Neural progenitor cell (in vitro differentiated cells): ENCODE results near the gene BPIFB2. TPM values are rescaled to one million over a fixed set of nuclear protein-coding genes. Genes with fewer than 3 reads are reported as not detected.
A peak's percentile ranks its signal among the peaks of the same experiment; 100 is the strongest.

Experiments
- DNase-seq: peaks from one replicate; pipeline ENCODE4 v3.0.0-alpha.2; 2016; ENCODE audit warnings: low spot score
- H2AFZ ChIP-seq: fragments of 200-600 bp; sonication (generic); replicated peaks from 2 replicates; pipeline ENCODE4 v1.6.1; 2016; ENCODE audit warnings: antibody characterized with exemption
- H3F3A ChIP-seq: fragments of 200-600 bp; sonication (generic); 2 replicates; pipeline ENCODE4 v1.6.1; 2016; ENCODE audit warnings: antibody characterized with exemption, low read depth
- H3K27ac ChIP-seq: fragments of 200-600 bp; sonication (generic); 2 replicates; pipeline ENCODE4 v1.5.1; 2016; ENCODE audit warnings: mild to moderate bottlenecking
- H3K27me3 ChIP-seq: fragments of 200-600 bp; sonication (generic); 2 replicates; pipeline ENCODE4 v1.6.1; 2016; ENCODE audit warnings: mild to moderate bottlenecking, moderate library complexity
- H3K36me3 ChIP-seq: fragments of 200-600 bp; sonication (generic); 2 replicates; pipeline ENCODE4 v1.5.1; 2016
- H3K4me1 ChIP-seq: fragments of 200-600 bp; sonication (generic); 2 replicates; pipeline ENCODE4 v1.6.1; 2016; ENCODE audit warnings: mixed run types
- H3K4me2 ChIP-seq: fragments of 200-600 bp; sonication (generic); 2 replicates; pipeline ENCODE4 v1.6.1; 2016
- H3K4me3 ChIP-seq: fragments of 200-600 bp; sonication (generic); 2 replicates; pipeline ENCODE4 v1.5.1; 2016
- H3K79me2 ChIP-seq: fragments of 200-600 bp; sonication (generic); 2 replicates; pipeline ENCODE4 v1.6.1; 2016; ENCODE audit warnings: low read depth
- H3K9ac ChIP-seq: fragments of 200-600 bp; sonication (generic); 2 replicates; pipeline ENCODE4 v1.6.1; 2016
- H3K9me3 ChIP-seq: fragments of 200-600 bp; sonication (generic); 2 replicates; pipeline ENCODE4 v1.5.1; 2016; ENCODE audit warnings: low read depth
- H4K20me1 ChIP-seq: fragments of 200-600 bp; sonication (generic); 2 replicates; pipeline ENCODE4 v1.6.1; 2016; ENCODE audit warnings: low read depth
- H3K27ac Mint-ChIP-seq: 3 replicates; pipeline ENCODE4 v1.8.0; 2021; ENCODE audit warnings: mixed read lengths
- H3K27me3 Mint-ChIP-seq: 2 replicates; pipeline ENCODE4 v1.8.0; 2022; ENCODE audit warnings: low read depth, mild to moderate bottlenecking, inconsistent platforms, moderate library complexity, mixed read lengths; ENCODE audit not compliant: insufficient read depth
- H3K36me3 Mint-ChIP-seq: 3 replicates; pipeline ENCODE4 v1.8.0; 2021; ENCODE audit warnings: mixed read lengths
- H3K4me1 Mint-ChIP-seq: 3 replicates; pipeline ENCODE4 v1.8.0; 2021; ENCODE audit warnings: mixed read lengths
- H3K4me3 Mint-ChIP-seq: 3 replicates; pipeline ENCODE4 v1.8.0; 2021; ENCODE audit warnings: mild to moderate bottlenecking, moderate library complexity, mixed read lengths
- H3K9me3 Mint-ChIP-seq: 3 replicates; pipeline ENCODE4 v1.8.0; 2020; ENCODE audit warnings: mixed read lengths
- CTCF ChIP-seq: fragments of 200-600 bp; sonication (generic); IDR thresholded peaks from 2 replicates; pipeline ENCODE4 v1.5.1; 2017; ENCODE audit warnings: antibody characterized with exemption, mild to moderate bottlenecking
- EZH2 ChIP-seq: fragments of 200-600 bp; sonication (generic); IDR thresholded peaks from 2 replicates; pipeline ENCODE4 v1.6.1; 2017; ENCODE audit warnings: antibody characterized with exemption, mild to moderate bottlenecking, moderate library complexity
- EZH2phosphoT487 ChIP-seq: fragments of 200-600 bp; sonication (generic); IDR thresholded peaks from 2 replicates; pipeline ENCODE4 v1.6.1; 2017; ENCODE audit warnings: antibody characterized with exemption
- total RNA-seq: library from RNA; depleted of rRNA; stranded (reverse); fragments of >200 nt; gene quantifications from 2 replicates; pipeline ENCODE4 v1.2.3, GENCODE V29; 2015; ENCODE audit warnings: low replicate concordance

BPIFB2 gene
- total RNA-seq, 1 donor from 2014 or later = not detected

DNA sequence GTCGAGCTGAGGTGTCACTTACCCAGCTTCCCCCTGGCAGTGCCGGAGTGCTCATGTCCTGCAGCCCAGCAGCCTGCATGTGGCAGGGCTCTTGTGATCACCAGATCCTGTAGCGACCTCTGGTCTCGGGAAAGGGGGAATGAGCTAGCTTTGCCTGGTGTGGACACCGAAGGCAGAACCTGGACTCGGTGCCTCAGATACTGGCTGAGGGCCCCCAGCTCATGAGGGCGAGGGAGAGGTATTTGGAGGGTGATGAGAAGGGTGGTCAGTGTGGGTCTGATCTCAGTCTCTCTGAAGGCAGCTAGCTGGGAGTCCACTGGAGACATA lies 29.5 kb upstream of the BPIFB2 start:
- H3K4me3 ChIP-seq = no peak overlapping the region
- H3K27ac Mint-ChIP-seq = no peak overlapping the region
- no peaks in the 10 kb centered on the region for H3K36me3 Mint-ChIP-seq
- H3K36me3 ChIP-seq = no peaks in the 10 kb centered on the region
- peaks cover 26% of the 10 kb centered on the region for H3K4me1 Mint-ChIP-seq
- no peak overlapping the region for H2AFZ ChIP-seq
- no peak for TF ChIP-seq EZH2
- no peak for TF ChIP-seq EZH2phosphoT487
- no peak for TF ChIP-seq CTCF
- no peaks in the 10 kb centered on the region for H3K9me3 Mint-ChIP-seq
- H3K27me3 ChIP-seq = no peaks in the 10 kb centered on the region
- no peaks in the 10 kb centered on the region for H3K9me3 ChIP-seq
- DNase-seq = no peak
- H3K27ac ChIP-seq = no peak overlapping the region
- no peaks in the 10 kb centered on the region for H3F3A ChIP-seq
- peaks cover 20% of the 10 kb centered on the region for H3K4me1 ChIP-seq
- H4K20me1 ChIP-seq = no peaks in the 10 kb centered on the region
- H3K27me3 Mint-ChIP-seq = peaks cover 7% of the 10 kb centered on the region
- H3K4me3 Mint-ChIP-seq = no peak overlapping the region
- H3K79me2 ChIP-seq = no peaks in the 10 kb centered on the region
- no peak overlapping the region for H3K4me2 ChIP-seq
- no peak overlapping the region for H3K9ac ChIP-seq

DNA sequence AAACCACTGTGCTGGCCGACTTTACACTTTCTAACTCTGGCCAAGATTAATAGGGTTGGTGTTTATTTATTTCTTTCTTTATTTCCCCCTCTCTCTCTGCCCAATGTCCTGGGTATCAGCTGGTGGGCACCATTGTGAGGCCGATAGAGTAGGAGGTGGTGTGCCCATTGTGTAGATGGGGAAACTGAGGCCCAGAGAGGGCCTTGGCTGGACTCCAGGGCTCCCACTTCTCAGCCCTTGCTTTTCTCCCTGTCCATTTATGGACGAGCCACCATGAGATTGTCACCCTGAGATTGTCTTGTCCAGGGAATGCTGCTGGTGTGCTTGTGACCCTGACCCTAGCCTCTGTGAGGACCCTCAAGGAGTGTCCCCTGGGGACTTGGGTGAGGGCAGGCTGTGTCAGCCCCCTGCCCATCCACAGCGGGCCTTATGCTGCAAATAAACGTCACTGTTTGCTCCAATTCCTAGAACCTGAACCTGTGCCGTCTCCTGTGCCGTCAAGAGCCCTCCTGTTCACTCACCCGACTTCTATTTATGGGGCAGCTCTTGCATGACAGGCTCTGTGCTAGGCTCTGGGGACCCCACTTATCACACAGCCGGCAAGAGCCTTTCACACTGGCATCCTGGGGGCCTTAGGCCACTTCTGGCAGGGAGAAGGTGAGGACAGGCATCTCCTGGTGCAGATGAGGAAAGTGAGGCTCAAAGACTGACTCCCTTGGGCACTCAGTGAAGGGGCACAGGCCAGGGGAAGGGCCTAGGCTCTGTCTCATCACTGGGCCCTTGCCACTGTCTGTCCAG lies 28.1 kb upstream of the BPIFB2 start:
- peaks cover 18% of the 10 kb centered on the region for H3K4me1 ChIP-seq
- no peaks in the 10 kb centered on the region for H3K9me3 ChIP-seq
- no peak overlapping the region for H2AFZ ChIP-seq
- H3F3A ChIP-seq = no peaks in the 10 kb centered on the region
- no peak overlapping the region for H3K9ac ChIP-seq
- peak overlapping the region; percentile 27 for H3K4me3 Mint-ChIP-seq
- TF ChIP-seq EZH2 (no peak), CTCF (no peak), EZH2phosphoT487 (no peak)
- no peak overlapping the region for H3K27ac ChIP-seq
- H3K27me3 Mint-ChIP-seq = peaks cover 6% of the 10 kb centered on the region
- DNase-seq = no peak
- no peaks in the 10 kb centered on the region for H3K36me3 Mint-ChIP-seq
- no peaks in the 10 kb centered on the region for H3K9me3 Mint-ChIP-seq
- no peak overlapping the region for H3K4me3 ChIP-seq
- no peaks in the 10 kb centered on the region for H3K36me3 ChIP-seq
- no peaks in the 10 kb centered on the region for H3K79me2 ChIP-seq
- peaks cover 22% of the 10 kb centered on the region for H3K4me1 Mint-ChIP-seq
- H3K27me3 ChIP-seq = no peaks in the 10 kb centered on the region
- H4K20me1 ChIP-seq = no peaks in the 10 kb centered on the region
- no peak overlapping the region for H3K27ac Mint-ChIP-seq
- H3K4me2 ChIP-seq = no peak overlapping the region

- peak overlapping the region; percentile 48 for H3K4me2 ChIP-seq
- Mint-ChIP-seq H3K27ac (peak overlapping the region; percentile 29), H3K27me3 (peaks cover 8% of the 10 kb centered on the region), H3K4me1 (peaks cover 15% of the 10 kb centered on the region), H3K36me3 (no peaks in the 10 kb centered on the region), H3K4me3 (no peak overlapping the region), H3K9me3 (no peaks in the 10 kb centered on the region)
- no peaks in the 10 kb centered on the region for H3K79me2 ChIP-seq
- peaks cover 12% of the 10 kb centered on the region for H3K4me1 ChIP-seq
- no peaks in the 10 kb centered on the region for H3K36me3 ChIP-seq
- H3K4me3 ChIP-seq = no peak overlapping the region
- DNase-seq = peak; percentile 57
- H3F3A ChIP-seq = no peaks in the 10 kb centered on the region
- no peak overlapping the region for H3K9ac ChIP-seq
- H2AFZ ChIP-seq = no peak overlapping the region
- H3K27me3 ChIP-seq = no peaks in the 10 kb centered on the region
- H3K27ac ChIP-seq = no peak overlapping the region
- no peak for TF ChIP-seq EZH2phosphoT487
- TF ChIP-seq EZH2 = no peak
- H3K9me3 ChIP-seq = no peaks in the 10 kb centered on the region
- H4K20me1 ChIP-seq = no peaks in the 10 kb centered on the region
Measured at GRCh38 chr20:32980131-32980941, 27.2 kb upstream of the BPIFB2 start.

GRCh38 chr20:32980990-32981389 lies 26.5 kb upstream of the BPIFB2 start:
- Mint-ChIP-seq H3K36me3 (no peaks in the 10 kb centered on the region), H3K9me3 (no peaks in the 10 kb centered on the region), H3K27ac (peak overlapping the region; percentile 29), H3K4me3 (no peak overlapping the region), H3K27me3 (peaks cover 8% of the 10 kb centered on the region), H3K4me1 (peaks cover 15% of the 10 kb centered on the region)
- H4K20me1 ChIP-seq = no peaks in the 10 kb centered on the region
- H3K9me3 ChIP-seq = no peaks in the 10 kb centered on the region
- H3K4me1 ChIP-seq = peaks cover 12% of the 10 kb centered on the region
- no peaks in the 10 kb centered on the region for H3F3A ChIP-seq
- no peaks in the 10 kb centered on the region for H3K27me3 ChIP-seq
- no peaks in the 10 kb centered on the region for H3K79me2 ChIP-seq
- H3K36me3 ChIP-seq = no peaks in the 10 kb centered on the region
- no peak for TF ChIP-seq EZH2
- TF ChIP-seq CTCF = no peak
- no peak for TF ChIP-seq EZH2phosphoT487
- no peak overlapping the region for H3K27ac ChIP-seq
- H3K4me2 ChIP-seq = no peak overlapping the region
- H3K4me3 ChIP-seq = no peak overlapping the region
- no peak overlapping the region for H2AFZ ChIP-seq
- no peak overlapping the region for H3K9ac ChIP-seq
- DNase-seq = no peak
